Esophagus squamous epithelium (tissue), 5 donors: ENCODE results near the gene NPSR1. TPM values are rescaled to one million over a fixed set of nuclear protein-coding genes. Genes with fewer than 3 reads are reported as not detected.

Experiments used
- DNase-seq: peaks from one replicate; lab custom pipeline; 2025; lab: John Stamatoyannopoulos, UW
- H3K27ac ChIP-seq, 4 donors: fragments of 200-600 bp; sonication (generic); one replicate each; pipeline ENCODE4 v1.5.1; 2016 to 2019; ENCODE audit warnings: mild to moderate bottlenecking in 1 of 4
- H3K27me3 ChIP-seq, 4 donors: fragments of 200-600 bp; sonication (generic); 1 replicate in 3 of 4; 2 replicates in 1 of 4; pipeline versions ENCODE4 v1.5.1 to v1.6.0; 2017 to 2021; ENCODE audit warnings: antibody characterized with exemption in 1 of 4
- H3K36me3 ChIP-seq, 3 donors: fragments of 200-600 bp; sonication (generic); one replicate each; pipeline ENCODE4 v1.5.1; 2016 to 2019
- H3K4me1 ChIP-seq, 3 donors: fragments of 200-600 bp; sonication (generic); one replicate each; pipeline ENCODE4 v1.5.1; 2017 to 2019
- H3K4me3 ChIP-seq, 4 donors: fragments of 200-600 bp; sonication (generic); 1 replicate in 3 of 4; 2 replicates in 1 of 4; pipeline ENCODE4 v1.5.1; 2016 to 2019; ENCODE audit warnings: mild to moderate bottlenecking in 2 of 4, moderate library complexity in 1 of 4
- H3K9me3 ChIP-seq, 3 donors: fragments of 200-600 bp; sonication (generic); one replicate each; pipeline ENCODE4 v1.5.1; 2016 to 2019
- POLR2A ChIP-seq, 4 donors: fragments of 450-650 bp; IDR thresholded peaks; one replicate each; pipeline ENCODE4 v1.6.1; 2017; ENCODE audit warnings: antibody characterized with exemption in 4 of 4, mild to moderate bottlenecking in 4 of 4, moderate library complexity in 3 of 4
- WGBS, 2 donors: methylation state at CpG; one replicate each; pipeline ENCODE4 v1.1.5; 2018; 5-methylcytosine and 5-hydroxymethylcytosine counted together
- intact Hi-C: fragments of 100-400 bp; cut with DNase I; formaldehyde crosslinking; loops from one replicate; pipeline ENCODE4 v1.15.0; 2022
- total RNA-seq, 4 donors: library from RNA; depleted of rRNA; stranded (reverse); fragments of >200 nt; gene quantifications; one replicate each; pipeline ENCODE4 v1.1.0, GENCODE V29; 2016
- TF ChIP-seq, protein P1 (sequence below), 6 experiments: fragments of 450-650 bp in 4 of 6; fragments of 200-600 bp in 2 of 6; sonication (generic) in 2 of 6; IDR thresholded peaks; one replicate each; pipeline ENCODE4 v1.5.1; 2016 to 2019; ENCODE audit warnings: antibody characterized with exemption in 6 of 6, mild to moderate bottlenecking in 4 of 6, moderate library complexity in 4 of 6
- donor health status: DM: yes; HTN: yes; CAD: no.

Gene NPSR1
- total RNA-seq, 4 donors from 2014 or later: not detected

DNA sequence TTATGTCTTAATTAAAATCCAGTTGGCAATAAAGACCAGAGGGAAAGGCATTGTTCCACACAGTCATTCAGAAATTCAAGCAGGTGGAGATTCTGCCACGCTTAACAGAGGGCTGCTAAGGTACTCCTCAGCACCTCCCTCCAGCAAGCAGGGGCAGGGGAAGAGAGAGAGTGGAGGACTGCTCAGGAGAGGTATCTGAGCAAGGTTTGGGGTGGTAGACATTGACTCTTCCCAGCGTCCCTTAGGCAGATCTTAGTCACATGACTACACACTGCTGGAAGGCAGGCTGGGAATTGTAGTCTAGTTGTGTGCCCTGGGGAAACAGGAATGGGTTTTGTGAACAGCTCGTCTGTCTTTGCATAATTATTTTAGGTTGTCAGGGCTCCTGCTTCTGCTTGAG is 181.6 kb downstream of the NPSR1 start:
- no peak for TF ChIP-seq POLR2A (IDR thresholded peaks at IDR 0.05)
- TF ChIP-seq, protein P1, sequence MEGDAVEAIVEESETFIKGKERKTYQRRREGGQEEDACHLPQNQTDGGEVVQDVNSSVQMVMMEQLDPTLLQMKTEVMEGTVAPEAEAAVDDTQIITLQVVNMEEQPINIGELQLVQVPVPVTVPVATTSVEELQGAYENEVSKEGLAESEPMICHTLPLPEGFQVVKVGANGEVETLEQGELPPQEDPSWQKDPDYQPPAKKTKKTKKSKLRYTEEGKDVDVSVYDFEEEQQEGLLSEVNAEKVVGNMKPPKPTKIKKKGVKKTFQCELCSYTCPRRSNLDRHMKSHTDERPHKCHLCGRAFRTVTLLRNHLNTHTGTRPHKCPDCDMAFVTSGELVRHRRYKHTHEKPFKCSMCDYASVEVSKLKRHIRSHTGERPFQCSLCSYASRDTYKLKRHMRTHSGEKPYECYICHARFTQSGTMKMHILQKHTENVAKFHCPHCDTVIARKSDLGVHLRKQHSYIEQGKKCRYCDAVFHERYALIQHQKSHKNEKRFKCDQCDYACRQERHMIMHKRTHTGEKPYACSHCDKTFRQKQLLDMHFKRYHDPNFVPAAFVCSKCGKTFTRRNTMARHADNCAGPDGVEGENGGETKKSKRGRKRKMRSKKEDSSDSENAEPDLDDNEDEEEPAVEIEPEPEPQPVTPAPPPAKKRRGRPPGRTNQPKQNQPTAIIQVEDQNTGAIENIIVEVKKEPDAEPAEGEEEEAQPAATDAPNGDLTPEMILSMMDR (IDR thresholded peaks at IDR 0.05): no peak

DNA sequence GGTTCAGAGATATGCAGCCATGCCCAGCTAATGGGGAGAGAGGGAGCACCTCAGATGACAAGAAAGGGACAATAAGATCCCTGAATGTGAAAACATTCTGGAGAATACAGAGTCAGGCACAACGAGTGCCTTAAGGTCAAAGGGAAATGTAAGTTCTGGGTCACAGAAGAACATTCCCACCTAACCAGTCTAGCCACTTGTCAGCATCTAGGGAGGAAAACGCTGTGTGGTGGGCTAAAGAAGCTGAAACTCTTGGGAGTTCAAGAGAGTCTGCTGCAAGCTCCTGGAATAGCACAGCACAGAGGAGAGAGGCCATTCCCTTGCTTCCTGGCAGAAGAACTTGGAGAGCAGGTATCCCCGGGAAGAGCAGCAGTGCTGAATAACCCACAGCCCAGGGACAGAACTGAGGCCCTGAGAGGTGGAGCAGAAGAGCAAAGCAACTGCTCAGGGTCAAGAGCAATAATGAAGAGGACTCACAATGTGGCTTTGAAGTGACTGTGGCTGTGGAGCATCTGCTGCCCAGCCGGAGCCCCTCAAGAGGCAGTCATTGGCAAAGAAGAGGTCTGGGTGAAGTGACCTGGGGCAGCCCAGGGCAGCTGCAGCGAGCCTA is 182.3 kb downstream of the NPSR1 start:
- Histone ChIP-seq H3K4me3 (no peak overlapping the region), H3K9me3 (no peaks in the 10 kb centered on the region), H3K36me3 (no peaks in the 10 kb centered on the region), H3K27ac (no peak overlapping the region), H3K27me3 (peaks cover 0 to 2% (median 0%) of the 10 kb centered on the region in 4 donors), H3K4me1 (no peaks in the 10 kb centered on the region)
- TF ChIP-seq POLR2A (IDR thresholded peaks at IDR 0.05): no peak
- TF ChIP-seq, protein P1 (IDR thresholded peaks at IDR 0.05): no peak
- intact Hi-C loops: no loop called here
- no peak for DNase-seq
- WGBS, 2 donors: 28 to 34% methylated on average over 3 to 4 of the region's 5 CpGs

More for the DNA sequence above, 181.6 kb downstream of the NPSR1 start:
- no peak overlapping the region for H3K27ac ChIP-seq
- no peaks in the 10 kb centered on the region for H3K9me3 ChIP-seq
- no peak overlapping the region for H3K4me3 ChIP-seq
- H3K4me1 ChIP-seq: no peaks in the 10 kb centered on the region
- DNase-seq: no peak
- H3K36me3 ChIP-seq: no peaks in the 10 kb centered on the region
- intact Hi-C loops: no loop called here
- peaks cover 0 to 2% (median 0%) of the 10 kb centered on the region in 4 donors for H3K27me3 ChIP-seq
- 27 to 50% methylated on average over 3 of the region's 3 CpGs for WGBS, 2 donors

DNA sequence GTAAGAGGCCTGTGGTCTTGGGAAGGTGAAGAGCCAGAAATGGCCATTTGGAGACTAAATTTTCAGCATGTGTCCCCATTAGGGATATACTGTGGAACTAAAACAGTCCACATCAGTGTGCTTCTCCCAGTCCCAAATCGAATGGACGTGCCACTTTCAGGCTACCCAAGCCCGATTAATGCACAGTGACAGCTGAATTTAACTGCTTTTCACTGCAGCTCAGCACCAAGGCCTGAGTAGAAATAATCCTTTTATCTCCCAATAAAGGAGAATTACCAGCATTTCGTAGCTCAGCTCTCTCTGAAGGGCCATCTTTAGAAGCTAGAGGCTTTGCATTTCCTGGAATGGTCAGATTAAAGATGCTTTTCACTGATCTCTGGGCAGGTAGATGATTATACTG is 183.3 kb downstream of the NPSR1 start:
- H3K4me1 ChIP-seq: no peaks in the 10 kb centered on the region
- H3K9me3 ChIP-seq: no peaks in the 10 kb centered on the region
- H3K27ac ChIP-seq: no peak overlapping the region
- no peak for DNase-seq
- TF ChIP-seq, protein P1 (IDR thresholded peaks at IDR 0.05): no peak
- no peak for TF ChIP-seq POLR2A (IDR thresholded peaks at IDR 0.05)
- 76 to 88% methylated on average over 4 of the region's 4 CpGs for WGBS, 2 donors
- H3K4me3 ChIP-seq: no peak overlapping the region
- intact Hi-C loops: no loop called here
- H3K27me3 ChIP-seq: peaks cover 0 to 2% (median 0%) of the 10 kb centered on the region in 4 donors
- H3K36me3 ChIP-seq: no peaks in the 10 kb centered on the region

DNA sequence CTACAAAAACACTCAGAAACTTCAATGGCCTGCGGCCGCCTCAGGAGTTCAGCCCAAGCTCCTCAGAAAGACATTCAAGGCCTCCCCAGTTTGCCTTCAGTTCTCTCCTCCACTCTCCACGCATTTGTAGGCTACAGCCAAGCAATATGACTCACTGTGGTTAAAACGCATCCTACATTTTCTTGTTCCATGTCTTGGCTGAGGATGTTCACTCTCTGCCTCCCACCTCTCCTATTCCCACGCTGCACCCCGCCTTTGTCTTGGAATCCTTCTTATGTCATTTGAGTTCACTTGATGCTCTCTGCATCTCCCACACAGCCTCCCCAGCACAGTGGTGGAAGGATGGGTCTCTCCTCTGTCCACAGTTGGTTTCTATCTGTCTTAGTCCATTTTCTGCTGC is 184.8 kb downstream of the NPSR1 start:
- Histone ChIP-seq H3K27me3 (peaks cover 0 to 2% (median 0%) of the 10 kb centered on the region in 4 donors), H3K4me3 (no peak overlapping the region), H3K27ac (no peak overlapping the region), H3K9me3 (no peaks in the 10 kb centered on the region), H3K4me1 (no peaks in the 10 kb centered on the region), H3K36me3 (no peaks in the 10 kb centered on the region)
- WGBS, 2 donors: 75 to 77% methylated on average over 6 of the region's 6 CpGs
- intact Hi-C loops: no loop called here
- TF ChIP-seq, protein P1 (IDR thresholded peaks at IDR 0.05): no peak
- TF ChIP-seq POLR2A (IDR thresholded peaks at IDR 0.05): no peak
- no peak for DNase-seq

DNA sequence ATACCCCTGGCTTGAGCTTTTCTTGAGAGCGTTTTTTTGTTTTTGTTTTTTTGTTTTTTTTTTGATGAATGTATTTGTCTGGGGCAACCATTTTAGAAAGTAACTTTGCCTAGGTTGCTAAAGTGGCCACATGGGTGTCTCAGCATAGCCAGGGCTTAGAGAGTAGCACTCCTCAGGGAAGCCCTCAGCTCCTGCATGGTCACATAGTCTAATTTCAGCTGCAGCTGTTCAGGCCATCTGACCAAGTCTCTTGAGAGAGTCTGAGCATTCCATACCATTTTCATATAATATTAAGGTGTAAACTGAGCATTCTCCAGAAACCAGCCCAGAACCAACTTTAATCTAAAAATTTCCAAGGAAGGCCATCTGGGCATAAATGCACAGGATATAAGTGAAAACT is 186.4 kb downstream of the NPSR1 start:
- 58 to 70% methylated on average over 1 of the region's 1 CpG for WGBS, 2 donors
- peaks cover 0 to 2% (median 0%) of the 10 kb centered on the region in 4 donors for H3K27me3 ChIP-seq
- H3K27ac ChIP-seq: no peak overlapping the region
- no peak overlapping the region for H3K4me3 ChIP-seq
- H3K9me3 ChIP-seq: no peaks in the 10 kb centered on the region
- no peaks in the 10 kb centered on the region for H3K4me1 ChIP-seq
- DNase-seq: no peak
- intact Hi-C loops: no loop called here
- TF ChIP-seq POLR2A (IDR thresholded peaks at IDR 0.05): no peak
- TF ChIP-seq, protein P1 (IDR thresholded peaks at IDR 0.05): no peak
- no peaks in the 10 kb centered on the region for H3K36me3 ChIP-seq
